ENCODE measurements around the gene SCAMP1.
A peak's percentile ranks its signal among the peaks of the same experiment; 100 is the strongest.
"Not testable (repeated sequence)": the region's sequence is repeated elsewhere in the genome, so short reads cannot be mapped to it uniquely, and the experiment has no call there.

The SCAMP1 gene

GRCh38 chr5:78424665-78425064, 64.2 kb downstream of the SCAMP1 start:
- no peak for DNase-seq (ENCODE audit: low spot score)

- DNase-seq (ENCODE audit: low spot score): no peak
Observed at GRCh38 chr5:78429332-78429980, 69.0 kb downstream of the SCAMP1 start.

GRCh38 chr5:78430866-78431265, 70.4 kb downstream of the SCAMP1 start:
- DNase-seq (ENCODE audit: low spot score): no peak

- DNase-seq (ENCODE audit: low spot score): no peak
Observed at GRCh38 chr5:78433972-78434371, 73.6 kb downstream of the SCAMP1 start.

- DNase-seq (ENCODE audit: low spot score): no peak
Observed at GRCh38 chr5:78447775-78448424, 87.5 kb downstream of the SCAMP1 start.

GRCh38 chr5:78449103-78449502, 88.7 kb downstream of the SCAMP1 start:
- DNase-seq (ENCODE audit: low spot score): no peak

GRCh38 chr5:78457507-78457906, 97.1 kb downstream of the SCAMP1 start:
- DNase-seq (ENCODE audit: low spot score): not testable (repeated sequence)

- no peak for DNase-seq (ENCODE audit: low spot score)
Observed at GRCh38 chr5:78458843-78459242, 98.4 kb downstream of the SCAMP1 start.

- no peak for DNase-seq (ENCODE audit: low spot score)
Observed at GRCh38 chr5:78467140-78467539, 106.7 kb downstream of the SCAMP1 start.

- peak; percentile 30 for DNase-seq (ENCODE audit: low spot score)
Observed at GRCh38 chr5:78467752-78468357, 107.4 kb downstream of the SCAMP1 start.

GRCh38 chr5:78471896-78472295, 111.5 kb downstream of the SCAMP1 start:
- DNase-seq (ENCODE audit: low spot score): no peak

- no peak for DNase-seq (ENCODE audit: low spot score)
Observed at GRCh38 chr5:78472469-78473106, 112.2 kb downstream of the SCAMP1 start.

- no peak for DNase-seq (ENCODE audit: low spot score)
Observed at GRCh38 chr5:78473751-78474150, 113.3 kb downstream of the SCAMP1 start.

- no peak for DNase-seq (ENCODE audit: low spot score)
Observed at GRCh38 chr5:78475370-78475769, 115.0 kb downstream of the SCAMP1 start.

GRCh38 chr5:78476795-78477194, 116.4 kb downstream of the SCAMP1 start:
- no peak for DNase-seq (ENCODE audit: low spot score)

- DNase-seq (ENCODE audit: low spot score): no peak
Observed at GRCh38 chr5:78482948-78483347, 122.5 kb downstream of the SCAMP1 start.

- DNase-seq (ENCODE audit: low spot score): no peak
Observed at GRCh38 chr5:78483809-78484521, 123.5 kb downstream of the SCAMP1 start.

- no peak for DNase-seq (ENCODE audit: low spot score)
Observed at GRCh38 chr5:78486218-78486617, 125.8 kb downstream of the SCAMP1 start.

- no peak for DNase-seq (ENCODE audit: low spot score)
Observed at GRCh38 chr5:78487846-78488245, 127.4 kb downstream of the SCAMP1 start.

- DNase-seq (ENCODE audit: low spot score): no peak
Observed at GRCh38 chr5:78490709-78491485, 130.5 kb downstream of the SCAMP1 start.

- no peak for DNase-seq (ENCODE audit: low spot score)
Observed at GRCh38 chr5:78492224-78492623, 131.8 kb downstream of the SCAMP1 start.

- no peak for DNase-seq (ENCODE audit: low spot score)
Observed at GRCh38 chr5:78492650-78493049, 132.2 kb downstream of the SCAMP1 start.
